Measurements from ENCODE around the gene PHLDB2.

PHLDB2 gene

DNA sequence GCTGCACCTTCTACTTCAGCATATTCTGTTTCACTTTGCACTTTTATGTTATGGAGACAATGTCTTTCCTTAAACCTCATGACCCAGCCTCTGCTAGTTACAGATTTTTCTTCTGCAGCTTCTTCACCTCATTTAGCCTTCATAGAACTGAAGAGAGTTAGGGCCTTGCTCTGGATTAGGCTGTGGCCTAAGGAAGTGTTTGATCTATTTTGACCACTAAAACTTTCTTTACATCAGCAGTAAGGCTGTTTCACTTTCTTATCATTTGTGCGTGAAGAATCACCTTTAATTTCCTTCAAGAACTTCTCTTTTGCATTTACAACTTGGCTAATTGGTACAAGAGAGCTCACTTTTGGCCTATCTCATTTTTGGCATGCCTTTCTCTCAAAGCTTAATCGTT, 40.9 kb downstream of the PHLDB2 start:
- Histone ChIP-seq H3K18ac (ENCODE audit: low read length) (no peak overlapping the region), H3K23ac (ENCODE audit: low read length) (no peak overlapping the region), H3K4me2 (ENCODE audit: low read length) (no peak overlapping the region), H3K4me3 (ENCODE audit: low read length) (no peak overlapping the region), H4K5ac (ENCODE audit: low read length) (no peak overlapping the region), H3K79me2 (ENCODE audit: control insufficient read depth, insufficient read depth, low read length) (peaks cover 21% of the 10 kb centered on the region), H3K4ac (ENCODE audit: low read depth, low read length) (no peak overlapping the region), H2BK15ac (replicated peaks; ENCODE audit: low read depth) (no peak overlapping the region), H4K8ac (ENCODE audit: low read depth, low read length) (no peak overlapping the region), H3K4me1 (ENCODE audit: control insufficient read depth, low read depth, low read length) (no peaks in the 10 kb centered on the region), H3K79me1 (ENCODE audit: low read length) (peaks cover 13% of the 10 kb centered on the region), H2AK5ac (ENCODE audit: low read length) (no peak overlapping the region), H2BK5ac (ENCODE audit: low read length) (no peak overlapping the region), H3K36me3 (ENCODE audit: control insufficient read depth, insufficient read depth, low read length) (no peaks in the 10 kb centered on the region), H3K27ac (ENCODE audit: low read depth, low read length) (no peak overlapping the region), H3K56ac (ENCODE audit: low read length) (no peak overlapping the region), H3K9ac (ENCODE audit: low read length) (no peak overlapping the region), H3K27me3 (ENCODE audit: insufficient read depth, low read length, poor library complexity) (no peaks in the 10 kb centered on the region), H2BK120ac (ENCODE audit: low read depth, low read length) (no peak overlapping the region)
- DNase-seq, result no peak
- WGBS (ENCODE audit: extremely low coverage, insufficient coverage, low lambda C conversion rate), result no CpG with 5 or more reads among the region's 2 CpGs

DNA sequence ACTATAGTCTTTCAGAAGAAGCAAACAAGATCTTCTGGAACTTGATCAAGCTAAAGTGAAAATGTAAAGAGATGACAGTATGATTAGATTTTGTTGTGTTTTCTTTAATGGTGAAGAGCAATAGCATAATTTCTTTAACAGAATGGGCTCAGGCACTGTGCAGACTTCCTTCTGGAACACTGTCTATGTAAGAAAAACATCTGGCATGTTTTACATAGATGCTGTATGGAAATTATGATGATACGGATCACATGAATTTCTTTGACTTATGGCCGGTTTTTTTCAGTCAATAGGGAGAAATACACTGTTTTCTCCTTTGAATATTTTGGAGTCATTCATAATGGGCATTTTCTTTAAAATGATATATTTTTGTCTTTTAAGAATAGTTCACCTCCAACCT, 42.6 kb downstream of the PHLDB2 start:
- no peak overlapping the region for H3K4me2 ChIP-seq (ENCODE audit: low read length)
- H3K4me1 ChIP-seq (ENCODE audit: control insufficient read depth, low read depth, low read length), result no peaks in the 10 kb centered on the region
- peaks cover 14% of the 10 kb centered on the region for H3K79me1 ChIP-seq (ENCODE audit: low read length)
- H4K5ac ChIP-seq (ENCODE audit: low read length), result no peak overlapping the region
- H3K27ac ChIP-seq (ENCODE audit: low read depth, low read length), result no peak overlapping the region
- H2AK5ac ChIP-seq (ENCODE audit: low read length), result no peak overlapping the region
- no peaks in the 10 kb centered on the region for H3K27me3 ChIP-seq (ENCODE audit: insufficient read depth, low read length, poor library complexity)
- H3K23ac ChIP-seq (ENCODE audit: low read length), result no peak overlapping the region
- H3K9ac ChIP-seq (ENCODE audit: low read length), result no peak overlapping the region
- no peak overlapping the region for H2BK15ac ChIP-seq (replicated peaks; ENCODE audit: low read depth)
- no CpG with 5 or more reads among the region's 2 CpGs for WGBS (ENCODE audit: extremely low coverage, insufficient coverage, low lambda C conversion rate)
- no peak overlapping the region for H3K56ac ChIP-seq (ENCODE audit: low read length)
- H3K4me3 ChIP-seq (ENCODE audit: low read length), result no peak overlapping the region
- H2BK5ac ChIP-seq (ENCODE audit: low read length), result no peak overlapping the region
- H3K79me2 ChIP-seq (ENCODE audit: control insufficient read depth, insufficient read depth, low read length), result peaks cover 20% of the 10 kb centered on the region
- no peak for DNase-seq
- H3K36me3 ChIP-seq (ENCODE audit: control insufficient read depth, insufficient read depth, low read length), result no peaks in the 10 kb centered on the region
- no peak overlapping the region for H3K18ac ChIP-seq (ENCODE audit: low read length)
- H2BK120ac ChIP-seq (ENCODE audit: low read depth, low read length), result no peak overlapping the region
- H4K8ac ChIP-seq (ENCODE audit: low read depth, low read length), result no peak overlapping the region
- H3K4ac ChIP-seq (ENCODE audit: low read depth, low read length), result no peak overlapping the region

DNA sequence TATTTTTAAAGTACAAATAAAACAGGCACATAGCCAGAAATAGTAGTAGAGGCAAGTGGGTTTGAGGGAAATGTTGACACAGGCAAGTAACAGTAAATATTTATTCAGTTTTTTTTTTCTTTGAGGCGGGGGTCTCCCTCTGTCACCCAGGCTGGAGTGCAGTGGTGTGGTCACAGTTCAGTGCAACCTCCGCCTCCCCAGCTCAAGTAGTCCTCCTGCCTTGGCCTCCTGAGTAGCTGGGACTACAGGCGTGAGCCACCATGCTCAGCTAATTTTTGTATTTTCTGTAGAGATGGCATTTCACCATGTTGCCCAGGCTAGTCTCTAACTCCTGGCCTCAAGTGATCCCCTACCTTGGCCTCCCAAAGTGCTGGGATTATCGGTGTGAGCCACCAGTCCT, 43.5 kb downstream of the PHLDB2 start:
- Histone ChIP-seq H3K4me1 (ENCODE audit: control insufficient read depth, low read depth, low read length) (no peaks in the 10 kb centered on the region), H2BK120ac (ENCODE audit: low read depth, low read length) (no peak overlapping the region), H3K4me2 (ENCODE audit: low read length) (no peak overlapping the region), H2BK15ac (replicated peaks; ENCODE audit: low read depth) (no peak overlapping the region), H3K36me3 (ENCODE audit: control insufficient read depth, insufficient read depth, low read length) (no peaks in the 10 kb centered on the region), H3K23ac (ENCODE audit: low read length) (no peak overlapping the region), H2BK5ac (ENCODE audit: low read length) (no peak overlapping the region), H2AK5ac (ENCODE audit: low read length) (no peak overlapping the region), H4K8ac (ENCODE audit: low read depth, low read length) (no peak overlapping the region), H4K5ac (ENCODE audit: low read length) (no peak overlapping the region), H3K18ac (ENCODE audit: low read length) (no peak overlapping the region), H3K9ac (ENCODE audit: low read length) (no peak overlapping the region), H3K4ac (ENCODE audit: low read depth, low read length) (no peak overlapping the region), H3K56ac (ENCODE audit: low read length) (no peak overlapping the region), H3K79me1 (ENCODE audit: low read length) (peaks cover 13% of the 10 kb centered on the region), H3K27me3 (ENCODE audit: insufficient read depth, low read length, poor library complexity) (no peaks in the 10 kb centered on the region), H3K79me2 (ENCODE audit: control insufficient read depth, insufficient read depth, low read length) (peaks cover 21% of the 10 kb centered on the region), H3K4me3 (ENCODE audit: low read length) (no peak overlapping the region), H3K27ac (ENCODE audit: low read depth, low read length) (no peak overlapping the region)
- WGBS (ENCODE audit: extremely low coverage, insufficient coverage, low lambda C conversion rate), result no CpG with 5 or more reads among the region's 4 CpGs
- no peak for DNase-seq

DNA sequence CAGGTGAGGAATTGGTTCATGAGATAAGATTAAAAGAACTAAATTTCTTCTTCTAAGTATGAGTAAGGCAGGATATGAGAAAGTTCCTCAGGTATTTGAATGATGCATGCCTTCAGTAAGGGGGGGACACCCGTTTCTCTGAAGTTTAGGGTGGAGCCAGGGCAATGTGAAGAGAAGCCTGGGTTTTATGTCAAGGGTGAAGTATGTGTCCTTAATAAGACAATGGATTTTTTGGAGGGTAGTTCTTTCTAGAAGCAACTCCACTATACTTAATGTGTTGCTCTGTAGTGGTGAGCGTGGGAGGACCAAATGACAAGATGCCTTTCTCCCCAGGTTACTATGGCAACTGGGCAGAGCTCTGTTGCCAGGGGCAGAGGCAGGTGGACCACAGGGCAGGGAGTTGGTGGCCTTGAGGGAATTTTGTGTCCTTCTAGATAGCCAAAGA, 44.0 kb downstream of the PHLDB2 start:
- Histone ChIP-seq H3K23ac (ENCODE audit: low read length) (no peak overlapping the region), H3K27ac (ENCODE audit: low read depth, low read length) (no peak overlapping the region), H3K56ac (ENCODE audit: low read length) (no peak overlapping the region), H2BK5ac (ENCODE audit: low read length) (no peak overlapping the region), H2BK120ac (ENCODE audit: low read depth, low read length) (no peak overlapping the region), H3K4ac (ENCODE audit: low read depth, low read length) (no peak overlapping the region), H4K5ac (ENCODE audit: low read length) (no peak overlapping the region), H2AK5ac (ENCODE audit: low read length) (no peak overlapping the region), H3K79me1 (ENCODE audit: low read length) (peaks cover 13% of the 10 kb centered on the region), H3K4me1 (ENCODE audit: control insufficient read depth, low read depth, low read length) (no peaks in the 10 kb centered on the region), H3K4me2 (ENCODE audit: low read length) (no peak overlapping the region), H4K8ac (ENCODE audit: low read depth, low read length) (no peak overlapping the region), H3K9ac (ENCODE audit: low read length) (no peak overlapping the region), H3K79me2 (ENCODE audit: control insufficient read depth, insufficient read depth, low read length) (peaks cover 20% of the 10 kb centered on the region), H2BK15ac (replicated peaks; ENCODE audit: low read depth) (no peak overlapping the region), H3K4me3 (ENCODE audit: low read length) (no peak overlapping the region), H3K36me3 (ENCODE audit: control insufficient read depth, insufficient read depth, low read length) (no peaks in the 10 kb centered on the region), H3K18ac (ENCODE audit: low read length) (no peak overlapping the region), H3K27me3 (ENCODE audit: insufficient read depth, low read length, poor library complexity) (no peaks in the 10 kb centered on the region)
- peak; percentile 90 for DNase-seq
- no CpG with 5 or more reads among the region's 2 CpGs for WGBS (ENCODE audit: extremely low coverage, insufficient coverage, low lambda C conversion rate)

DNA sequence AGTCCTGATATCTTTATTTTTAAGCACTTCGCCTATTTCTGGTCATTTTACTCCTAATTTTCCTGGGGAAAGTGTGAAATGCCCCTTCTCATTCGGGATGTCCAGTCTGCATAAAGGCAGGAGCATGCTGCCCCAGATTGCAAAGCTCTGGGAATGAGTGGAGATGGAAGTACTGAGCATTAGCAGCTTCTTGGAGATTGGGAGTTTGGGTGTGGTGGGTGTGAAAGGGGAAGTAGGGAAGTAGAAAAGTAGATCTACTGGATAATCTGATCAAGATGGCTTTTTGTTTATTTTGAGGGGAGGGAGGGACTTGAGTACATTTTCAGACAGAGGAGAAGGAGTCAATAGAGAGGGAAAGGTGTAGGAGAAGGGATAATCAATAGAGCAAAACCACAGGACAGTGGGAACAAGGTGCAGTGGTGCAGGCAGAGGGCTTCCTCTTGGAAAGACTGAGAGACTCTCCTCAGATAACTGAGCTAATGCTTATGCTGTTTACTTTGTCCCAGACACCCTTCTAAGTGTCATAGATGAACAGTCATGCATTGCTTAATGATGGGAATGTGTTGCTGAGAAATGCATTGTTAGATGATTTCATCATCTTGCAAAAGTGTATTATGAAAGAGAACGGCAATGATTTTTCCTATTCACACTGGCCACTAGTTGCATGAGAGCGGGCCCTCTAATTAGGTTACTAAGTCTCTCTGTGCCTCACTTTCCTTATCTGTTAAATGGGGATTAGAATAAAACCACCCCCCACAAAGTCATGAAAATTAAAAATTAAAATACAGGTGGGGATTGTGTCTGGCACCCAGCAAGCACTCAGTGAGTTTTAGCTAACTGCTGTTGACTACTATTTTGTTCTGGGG, 45.5 kb downstream of the PHLDB2 start:
- H3K9ac ChIP-seq (ENCODE audit: low read length), result no peak overlapping the region
- no peaks in the 10 kb centered on the region for H3K36me3 ChIP-seq (ENCODE audit: control insufficient read depth, insufficient read depth, low read length)
- no peak overlapping the region for H3K27ac ChIP-seq (ENCODE audit: low read depth, low read length)
- H2AK5ac ChIP-seq (ENCODE audit: low read length), result no peak overlapping the region
- H2BK5ac ChIP-seq (ENCODE audit: low read length), result no peak overlapping the region
- H3K56ac ChIP-seq (ENCODE audit: low read length), result no peak overlapping the region
- H3K23ac ChIP-seq (ENCODE audit: low read length), result no peak overlapping the region
- peaks cover 13% of the 10 kb centered on the region for H3K79me1 ChIP-seq (ENCODE audit: low read length)
- H2BK120ac ChIP-seq (ENCODE audit: low read depth, low read length), result no peak overlapping the region
- no peak overlapping the region for H3K4ac ChIP-seq (ENCODE audit: low read depth, low read length)
- no peak overlapping the region for H4K5ac ChIP-seq (ENCODE audit: low read length)
- H3K18ac ChIP-seq (ENCODE audit: low read length), result no peak overlapping the region
- H3K4me1 ChIP-seq (ENCODE audit: control insufficient read depth, low read depth, low read length), result no peaks in the 10 kb centered on the region
- peaks cover 19% of the 10 kb centered on the region for H3K79me2 ChIP-seq (ENCODE audit: control insufficient read depth, insufficient read depth, low read length)
- H2BK15ac ChIP-seq (replicated peaks; ENCODE audit: low read depth), result no peak overlapping the region
- no peak overlapping the region for H3K4me3 ChIP-seq (ENCODE audit: low read length)
- no peak for DNase-seq
- no CpG with 5 or more reads among the region's 4 CpGs for WGBS (ENCODE audit: extremely low coverage, insufficient coverage, low lambda C conversion rate)
- H4K8ac ChIP-seq (ENCODE audit: low read depth, low read length), result no peak overlapping the region
- H3K27me3 ChIP-seq (ENCODE audit: insufficient read depth, low read length, poor library complexity), result no peaks in the 10 kb centered on the region
- no peak overlapping the region for H3K4me2 ChIP-seq (ENCODE audit: low read length)

- no peak overlapping the region for H3K4me2 ChIP-seq (ENCODE audit: low read length)
- H3K56ac ChIP-seq (ENCODE audit: low read length), result no peak overlapping the region
- H3K27ac ChIP-seq (ENCODE audit: low read depth, low read length), result no peak overlapping the region
- H3K4ac ChIP-seq (ENCODE audit: low read depth, low read length), result no peak overlapping the region
- H3K9ac ChIP-seq (ENCODE audit: low read length), result no peak overlapping the region
- H3K4me3 ChIP-seq (ENCODE audit: low read length), result no peak overlapping the region
- H3K23ac ChIP-seq (ENCODE audit: low read length), result no peak overlapping the region
- no peak overlapping the region for H4K5ac ChIP-seq (ENCODE audit: low read length)
- H4K8ac ChIP-seq (ENCODE audit: low read depth, low read length), result no peak overlapping the region
- peaks cover 18% of the 10 kb centered on the region for H3K79me2 ChIP-seq (ENCODE audit: control insufficient read depth, insufficient read depth, low read length)
- H2BK5ac ChIP-seq (ENCODE audit: low read length), result no peak overlapping the region
- H3K36me3 ChIP-seq (ENCODE audit: control insufficient read depth, insufficient read depth, low read length), result no peaks in the 10 kb centered on the region
- no peak overlapping the region for H3K18ac ChIP-seq (ENCODE audit: low read length)
- H3K27me3 ChIP-seq (ENCODE audit: insufficient read depth, low read length, poor library complexity), result no peaks in the 10 kb centered on the region
- no peak overlapping the region for H2AK5ac ChIP-seq (ENCODE audit: low read length)
- no peak overlapping the region for H2BK120ac ChIP-seq (ENCODE audit: low read depth, low read length)
- peaks cover 14% of the 10 kb centered on the region for H3K79me1 ChIP-seq (ENCODE audit: low read length)
- no CpG with 5 or more reads among the region's 2 CpGs for WGBS (ENCODE audit: extremely low coverage, insufficient coverage, low lambda C conversion rate)
- H2BK15ac ChIP-seq (replicated peaks; ENCODE audit: low read depth), result no peak overlapping the region
- peaks cover 9% of the 10 kb centered on the region for H3K4me1 ChIP-seq (ENCODE audit: control insufficient read depth, low read depth, low read length)
- no peak for DNase-seq
These were observed 47.6 kb downstream of the PHLDB2 start for GRCh38 chr3:111906656-111907055.
